Mammary epithelial cell (primary cell): Measurements from ENCODE around the gene AKT3.

Experiments
- EZH2 ChIP-seq: IDR thresholded peaks from 2 replicates; pipeline ENCODE4 v1.6.1; 2012; ENCODE audit warnings: low read length, inconsistent platforms, borderline replicate concordance
- TF ChIP-seq, protein P1 (sequence below), 2 donors: IDR thresholded peaks in 1 of 2; conservative IDR thresholded peaks in 1 of 2; 2 replicates each; pipeline ENCODE4 v1.5.1; 2011 to 2012; ENCODE audit warnings: inconsistent platforms in 2 of 2, low read length in 2 of 2, mild to moderate bottlenecking in 2 of 2, control low read depth in 1 of 2, low read depth in 1 of 2; ENCODE audit not compliant: insufficient read depth in 1 of 2; ENCODE audit errors: extremely low read depth in 1 of 2

DNA sequence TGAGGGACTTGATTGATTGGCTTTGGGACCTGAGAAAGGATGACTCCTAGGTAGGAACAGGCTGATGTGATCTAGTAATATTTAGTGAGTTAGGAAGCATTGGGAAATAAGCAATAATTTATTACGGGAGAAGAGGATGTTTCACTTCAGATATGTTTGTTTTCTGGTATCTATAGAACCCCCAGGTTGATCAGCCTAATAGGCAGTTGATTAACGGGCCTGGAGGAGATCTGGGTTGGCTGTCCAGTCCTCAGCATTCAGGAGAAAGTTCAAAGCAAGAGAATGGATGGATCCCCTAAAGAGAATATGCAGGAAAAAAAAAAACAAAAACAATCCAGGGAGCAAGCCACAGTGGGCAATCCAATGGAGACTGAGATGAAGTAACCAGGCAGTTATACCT lies 48.2 kb upstream of the AKT3 start:
- TF ChIP-seq EZH2, result no peak
- TF ChIP-seq, protein P1, sequence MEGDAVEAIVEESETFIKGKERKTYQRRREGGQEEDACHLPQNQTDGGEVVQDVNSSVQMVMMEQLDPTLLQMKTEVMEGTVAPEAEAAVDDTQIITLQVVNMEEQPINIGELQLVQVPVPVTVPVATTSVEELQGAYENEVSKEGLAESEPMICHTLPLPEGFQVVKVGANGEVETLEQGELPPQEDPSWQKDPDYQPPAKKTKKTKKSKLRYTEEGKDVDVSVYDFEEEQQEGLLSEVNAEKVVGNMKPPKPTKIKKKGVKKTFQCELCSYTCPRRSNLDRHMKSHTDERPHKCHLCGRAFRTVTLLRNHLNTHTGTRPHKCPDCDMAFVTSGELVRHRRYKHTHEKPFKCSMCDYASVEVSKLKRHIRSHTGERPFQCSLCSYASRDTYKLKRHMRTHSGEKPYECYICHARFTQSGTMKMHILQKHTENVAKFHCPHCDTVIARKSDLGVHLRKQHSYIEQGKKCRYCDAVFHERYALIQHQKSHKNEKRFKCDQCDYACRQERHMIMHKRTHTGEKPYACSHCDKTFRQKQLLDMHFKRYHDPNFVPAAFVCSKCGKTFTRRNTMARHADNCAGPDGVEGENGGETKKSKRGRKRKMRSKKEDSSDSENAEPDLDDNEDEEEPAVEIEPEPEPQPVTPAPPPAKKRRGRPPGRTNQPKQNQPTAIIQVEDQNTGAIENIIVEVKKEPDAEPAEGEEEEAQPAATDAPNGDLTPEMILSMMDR (conservative IDR thresholded peaks at IDR 0.05 in 1 of 2, IDR thresholded peaks at IDR 0.05 in 1 of 2; ENCODE audit: extremely low read depth in 1 of 2, insufficient read depth in 1 of 2, low read depth in 1 of 2, low read length in 2 of 2), result no peak
